Measurements from ENCODE around the gene FRA10AC1. TPM values are rescaled to one million over a fixed set of nuclear protein-coding genes. Genes with fewer than 3 reads are reported as not detected.
A peak's percentile ranks its signal among the peaks of the same experiment; 100 is the strongest.

The FRA10AC1 gene
- total and polyA plus RNA-seq, 7 donors = 6.4 to 15.0 (median 13.2) TPM

GRCh38 chr10:93746844-93747284, 44.5 kb upstream of the FRA10AC1 start:
- no peak for DNase-seq
- H3K36me3 ChIP-seq (ENCODE audit: insufficient read depth in 1 of 2, low read depth in 1 of 2) = no peaks in the 10 kb centered on the region
- no peak for ATAC-seq
- no peaks in the 10 kb centered on the region for H3K9me3 ChIP-seq
- no peak overlapping the region for H3K27ac ChIP-seq
- 43 to 51% (median 48%) methylated on average over 4 of the region's 4 CpGs for WGBS, 3 donors
- H3K4me1 ChIP-seq = no peaks in the 10 kb centered on the region
- no peak overlapping the region for H3K4me3 ChIP-seq
- H3K27me3 ChIP-seq (ENCODE audit: insufficient read depth in 3 of 3, low read length in 2 of 3) = no peaks in the 10 kb centered on the region
- TF ChIP-seq CTCF (IDR thresholded peaks at IDR 0.05) = no peak
- intact Hi-C loops (cut with DNase I) = loop anchor here in 1 of 2 donors (5.0 kb wide), 1 partner anchor 70 kb away; no protein-coding TSS in a partner anchor

- ATAC-seq (peak; percentile 47 to 87 (median 76)), DNase-seq (no peak)
- Histone ChIP-seq H3K9me3 (no peaks in the 10 kb centered on the region), H3K27me3 (ENCODE audit: insufficient read depth in 3 of 3, low read length in 2 of 3) (no peaks in the 10 kb centered on the region), H3K4me3 (no peak overlapping the region), H3K36me3 (ENCODE audit: insufficient read depth in 1 of 2, low read depth in 1 of 2) (no peaks in the 10 kb centered on the region), H3K4me1 (no peaks in the 10 kb centered on the region), H3K27ac (no peak overlapping the region)
- 39 to 46% (median 41%) methylated on average over 9 of the region's 9 CpGs for WGBS, 3 donors
- peak; percentile 43 for TF ChIP-seq CTCF (IDR thresholded peaks at IDR 0.05)
- intact Hi-C loops (cut with DNase I) = loop anchor here (1.0 to 5.0 kb wide), 2 partner anchors 71 to 72 kb away; no protein-coding TSS in a partner anchor
These were observed 43.1 kb upstream of the FRA10AC1 start for GRCh38 chr10:93745408-93746065.

- H3K9me3 ChIP-seq = no peaks in the 10 kb centered on the region
- H3K4me3 ChIP-seq = no peak overlapping the region
- no peaks in the 10 kb centered on the region for H3K4me1 ChIP-seq
- WGBS, 3 donors = 62 to 77% (median 67%) methylated on average over 8 of the region's 8 CpGs
- intact Hi-C loops (cut with DNase I) = no loop called here
- DNase-seq = no peak
- no peaks in the 10 kb centered on the region for H3K36me3 ChIP-seq (ENCODE audit: insufficient read depth in 1 of 2, low read depth in 1 of 2)
- TF ChIP-seq CTCF (IDR thresholded peaks at IDR 0.05) = no peak
- no peak overlapping the region for H3K27ac ChIP-seq
- no peaks in the 10 kb centered on the region for H3K27me3 ChIP-seq (ENCODE audit: insufficient read depth in 3 of 3, low read length in 2 of 3)
- no peak for ATAC-seq
These were observed 40.4 kb upstream of the FRA10AC1 start for GRCh38 chr10:93742633-93743349.

GRCh38 chr10:93741367-93741766, 39.0 kb upstream of the FRA10AC1 start:
- 82 to 89% (median 82%) methylated on average over 3 of the region's 3 CpGs for WGBS, 3 donors
- Histone ChIP-seq H3K27ac (no peak overlapping the region), H3K36me3 (ENCODE audit: insufficient read depth in 1 of 2, low read depth in 1 of 2) (no peaks in the 10 kb centered on the region), H3K27me3 (ENCODE audit: insufficient read depth in 3 of 3, low read length in 2 of 3) (no peaks in the 10 kb centered on the region), H3K9me3 (no peaks in the 10 kb centered on the region), H3K4me3 (no peak overlapping the region), H3K4me1 (no peaks in the 10 kb centered on the region)
- TF ChIP-seq CTCF (IDR thresholded peaks at IDR 0.05) = no peak
- ATAC-seq (no peak), DNase-seq (no peak)
- intact Hi-C loops (cut with DNase I) = no loop called here

All from psoas muscle (tissue), 8 donors.